Skin of body (tissue), 2 donors: ENCODE results near the gene RCAN3. TPM values are rescaled to one million over a fixed set of nuclear protein-coding genes. Genes with fewer than 3 reads are reported as not detected.
"Not testable (repeated sequence)": the region's sequence is repeated elsewhere in the genome, so short reads cannot be mapped to it uniquely, and the experiment has no call there.

ENCODE experiments used
- DNase-seq: peaks from one replicate; lab custom pipeline; 2025; lab: John Stamatoyannopoulos, UW
- total RNA-seq: library from RNA; depleted of rRNA; stranded (reverse); fragments of >200 nt; gene quantifications from one replicate; pipeline ENCODE4 v1.2.3, GENCODE V29; 2014

Gene RCAN3
- 10.7 TPM for total RNA-seq

DNA sequence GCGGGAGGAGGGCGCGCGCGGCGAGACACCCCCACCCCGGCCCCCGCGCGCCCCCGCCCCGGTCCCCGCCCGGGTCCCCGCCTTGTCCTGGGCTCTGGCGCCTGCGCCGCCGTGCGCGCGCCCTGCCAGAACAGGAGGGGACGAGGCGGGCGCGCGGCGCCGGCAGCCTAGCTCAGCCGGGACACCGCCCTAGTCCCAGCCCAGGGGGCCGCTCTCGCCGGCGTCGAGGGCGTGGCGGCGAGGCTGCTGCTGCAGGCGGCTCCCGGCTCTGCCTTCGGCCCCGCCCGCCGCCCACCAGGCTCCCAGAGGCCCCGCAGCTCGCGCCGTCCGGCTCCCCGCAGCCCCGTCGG is at the start of gene RCAN3:
Gene RCAN3 (plus strand): TSS at position 128 of the 350 bp plus-strand sequence. CDS start 11,537 bp downstream, outside the sequence.
- peak; percentile 80 for DNase-seq

DNA sequence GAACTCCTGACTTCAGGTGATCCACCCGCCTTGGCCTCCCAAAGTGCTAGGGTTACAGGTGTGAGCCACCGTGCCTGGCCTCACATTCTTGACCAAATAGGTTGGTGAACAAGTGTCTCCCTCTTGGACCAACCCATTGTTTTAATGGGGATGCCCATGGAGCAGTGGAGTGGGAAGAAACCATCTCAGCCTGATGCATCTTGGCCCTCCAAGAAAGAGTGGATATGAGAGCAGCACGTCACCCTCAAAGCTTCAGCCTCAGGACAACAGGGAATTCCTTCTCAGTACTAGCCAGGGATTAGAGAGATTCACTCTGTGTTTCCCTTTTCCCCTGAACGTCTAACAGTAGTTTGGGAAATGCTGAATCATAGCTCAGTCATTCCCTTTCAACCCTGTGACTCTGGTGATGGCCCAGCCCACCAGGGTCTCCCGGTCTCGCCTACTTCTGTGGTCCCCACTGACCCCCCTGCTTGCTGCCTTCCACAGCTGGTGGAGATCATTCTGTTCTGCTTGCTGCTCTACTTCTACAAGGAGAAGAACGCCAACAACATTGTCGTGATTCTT is 49.6 kb upstream of the RCAN3 start:
- no peak for DNase-seq

DNA sequence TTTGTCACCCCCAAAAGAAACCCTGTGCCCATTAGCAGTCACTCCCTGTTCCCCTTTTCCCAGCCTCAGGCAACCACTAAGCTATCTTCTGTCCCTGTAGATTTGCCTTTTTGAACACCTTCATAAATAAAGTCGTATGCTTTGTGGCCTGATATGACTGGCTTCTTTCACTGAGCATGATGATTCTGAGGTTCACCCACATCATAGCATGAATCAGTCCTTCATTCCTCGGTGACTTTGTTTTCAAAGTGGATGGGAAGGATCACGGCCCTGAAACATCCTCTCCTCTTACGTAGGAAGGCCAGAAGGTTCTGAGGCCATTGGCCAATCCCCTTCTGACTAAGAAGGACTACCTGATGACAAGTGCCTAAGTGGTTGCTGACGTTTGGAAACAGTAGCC is 48.0 kb upstream of the RCAN3 start:
- DNase-seq, result no peak

DNA sequence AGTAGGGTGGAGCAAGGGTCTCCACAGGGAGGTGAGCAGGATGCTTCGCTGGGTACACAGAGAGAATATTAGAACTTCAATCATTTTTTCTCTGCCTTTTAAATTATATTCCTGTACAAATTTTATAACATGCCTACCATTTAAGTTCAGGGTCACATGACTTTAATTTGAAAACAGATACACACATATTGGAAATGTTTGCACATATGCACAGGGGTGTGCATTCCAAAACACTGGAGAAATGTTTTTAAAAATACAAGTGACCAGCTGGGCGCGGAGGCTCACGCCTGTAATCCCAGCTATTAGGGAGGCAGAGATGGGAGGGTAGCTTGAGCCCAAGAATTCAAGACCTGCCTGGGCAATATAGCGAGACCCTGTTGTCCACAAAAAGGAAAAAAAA is 47.4 kb upstream of the RCAN3 start:
- no peak for DNase-seq

DNA sequence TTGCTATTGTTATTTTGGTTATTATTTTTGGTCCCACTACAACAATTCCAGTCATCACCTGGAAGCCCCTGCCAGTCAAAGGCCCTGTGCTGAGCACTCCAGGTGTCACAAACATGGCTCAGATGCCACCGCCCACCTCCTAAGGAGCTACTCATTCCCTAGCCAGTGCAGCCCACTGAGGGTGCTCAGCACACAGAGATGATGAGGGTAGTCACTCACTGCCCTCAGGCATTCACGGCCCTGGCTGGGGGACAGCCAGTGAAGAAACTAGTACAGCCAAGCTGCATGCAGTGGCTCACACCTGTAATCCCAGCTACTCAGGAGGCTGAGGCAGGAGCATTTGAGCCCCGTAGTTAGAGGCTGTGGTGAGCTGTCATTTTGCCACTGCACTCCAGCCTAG is 44.8 kb upstream of the RCAN3 start:
- DNase-seq, result no peak

DNA sequence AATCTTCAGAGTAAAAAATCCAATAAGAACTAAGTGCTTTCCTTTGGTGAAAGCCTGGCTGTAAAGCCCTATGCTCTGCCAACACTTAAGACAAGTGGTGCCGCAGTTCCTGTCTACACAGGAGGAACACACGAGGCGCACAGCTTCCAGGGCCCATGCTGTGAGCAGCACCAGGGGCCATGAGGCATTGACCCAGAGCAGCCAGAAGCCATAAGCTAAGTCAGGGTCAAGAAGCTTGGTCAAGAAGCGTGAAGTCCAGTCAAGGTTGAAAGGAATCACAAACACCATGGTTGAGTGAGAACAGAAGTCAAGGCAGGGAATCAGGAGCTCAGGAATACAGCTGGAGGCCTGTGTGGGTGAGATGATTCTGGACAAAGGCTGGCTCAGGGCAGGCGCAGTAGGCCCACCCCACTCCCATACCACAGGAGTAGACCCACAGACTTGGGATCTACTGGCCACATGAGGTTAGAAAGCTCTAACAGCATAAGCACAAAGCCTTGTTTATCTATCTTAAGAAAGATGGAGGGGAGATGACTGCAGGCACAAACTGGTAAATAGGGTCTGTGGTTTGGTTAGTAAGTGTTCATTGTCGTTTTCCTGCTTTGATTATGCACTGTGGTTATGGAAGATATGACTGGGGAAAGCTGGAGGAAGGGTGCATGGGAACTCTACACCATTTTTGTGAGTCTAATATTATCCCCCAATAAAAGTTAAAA is 42.9 kb upstream of the RCAN3 start:
- no peak for DNase-seq

DNA sequence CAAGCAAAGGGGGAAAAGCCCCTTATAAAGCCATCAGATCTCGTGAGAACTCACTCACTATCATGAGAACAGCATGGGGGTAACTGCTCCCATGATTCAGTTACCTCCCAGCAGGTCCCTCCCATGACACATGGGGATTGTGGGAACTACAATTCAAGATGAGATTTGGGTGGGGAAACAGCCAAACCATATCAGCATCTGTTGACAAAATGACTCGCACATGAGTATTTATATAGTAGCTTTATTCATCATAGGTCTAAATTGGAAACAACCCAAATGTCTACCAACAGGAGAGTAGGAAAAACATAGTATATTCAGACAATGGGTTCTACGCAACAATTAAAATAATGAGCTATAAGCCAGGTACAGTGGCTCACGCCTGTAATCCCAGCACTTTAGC is 40.5 kb upstream of the RCAN3 start:
- DNase-seq, result not testable (repeated sequence)

DNA sequence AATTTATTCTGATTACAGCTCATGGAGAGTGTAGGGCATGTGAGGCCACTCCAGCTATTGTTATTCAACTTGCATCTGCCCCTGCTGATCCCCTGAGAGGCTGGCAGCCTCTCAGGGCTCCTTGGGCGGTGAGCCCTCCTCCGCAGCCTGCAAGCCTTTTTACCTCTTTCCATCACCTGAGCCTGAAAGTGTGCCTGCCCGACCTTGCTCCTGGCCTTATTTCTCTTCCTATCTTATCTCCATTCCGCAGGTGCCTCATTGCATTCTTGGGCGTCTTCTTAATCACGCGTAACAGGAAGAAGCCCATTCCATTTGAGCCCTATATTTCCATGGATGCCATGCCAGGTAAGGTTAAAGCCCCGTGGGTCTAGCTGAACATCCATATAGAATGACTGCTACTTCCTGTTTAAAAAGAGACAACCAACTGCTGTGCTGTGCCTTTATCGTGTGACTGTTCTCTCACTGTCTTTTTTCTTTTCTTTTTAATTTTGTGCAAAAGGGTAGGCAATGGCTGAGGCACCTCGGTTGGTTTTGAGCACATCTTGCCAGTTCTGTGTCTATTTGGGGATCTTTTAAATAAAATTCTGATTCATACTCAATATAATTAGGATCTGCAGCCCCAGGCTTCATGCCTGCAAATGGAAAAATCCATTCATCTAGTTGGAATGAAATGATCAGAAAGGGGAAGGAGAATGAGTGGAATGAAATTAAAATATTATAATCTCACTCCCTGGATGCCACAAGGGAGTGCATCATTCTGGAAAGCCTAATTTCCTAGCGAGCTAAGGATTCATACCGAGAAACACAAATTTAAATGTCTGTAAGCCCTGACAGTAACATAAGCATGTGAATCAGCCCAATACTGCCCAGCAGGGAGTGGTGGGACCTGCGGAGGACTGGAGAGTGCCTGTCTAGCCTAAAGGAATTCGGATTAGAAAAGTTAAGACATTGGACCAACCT is 38.6 kb upstream of the RCAN3 start:
- no peak for DNase-seq

DNA sequence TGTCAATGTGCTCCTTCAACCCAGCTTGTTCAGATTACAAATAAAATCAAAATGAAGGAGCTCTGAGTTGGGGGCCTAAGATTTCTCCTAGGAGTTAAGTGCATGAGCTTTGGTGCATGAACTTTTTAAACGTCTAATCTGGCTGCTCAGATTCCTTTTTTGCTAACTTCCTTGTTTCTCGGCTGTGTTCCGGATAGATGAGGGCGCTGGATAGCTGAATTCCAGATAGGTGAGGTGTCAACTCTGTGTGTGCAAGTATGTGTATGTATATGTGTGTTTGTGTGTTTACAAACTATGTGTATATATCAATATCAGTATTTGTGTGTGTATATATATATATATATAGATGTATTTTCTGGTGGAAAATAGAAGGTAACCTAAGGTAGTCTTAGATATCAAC is 37.5 kb upstream of the RCAN3 start:
- no peak for DNase-seq

DNA sequence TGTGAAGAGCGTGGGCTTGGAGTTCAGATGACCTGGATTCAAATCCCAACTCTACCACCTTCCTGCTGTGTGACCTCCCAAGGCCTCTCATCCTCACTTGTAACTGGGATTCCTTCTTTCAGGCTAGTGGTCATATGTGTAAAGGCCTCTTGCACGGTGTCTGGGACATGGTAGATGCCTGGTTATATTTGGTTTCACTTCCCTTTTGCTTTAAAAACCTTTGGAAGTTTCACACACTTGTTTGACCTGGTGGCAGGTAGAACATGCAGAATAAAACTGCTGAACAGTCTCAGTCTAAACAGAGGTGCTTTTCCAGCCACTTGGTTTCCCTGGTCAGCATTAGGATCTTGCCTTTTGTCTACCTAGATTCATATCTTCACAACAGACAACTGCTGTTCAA is 37.0 kb upstream of the RCAN3 start:
- DNase-seq, result no peak

DNA sequence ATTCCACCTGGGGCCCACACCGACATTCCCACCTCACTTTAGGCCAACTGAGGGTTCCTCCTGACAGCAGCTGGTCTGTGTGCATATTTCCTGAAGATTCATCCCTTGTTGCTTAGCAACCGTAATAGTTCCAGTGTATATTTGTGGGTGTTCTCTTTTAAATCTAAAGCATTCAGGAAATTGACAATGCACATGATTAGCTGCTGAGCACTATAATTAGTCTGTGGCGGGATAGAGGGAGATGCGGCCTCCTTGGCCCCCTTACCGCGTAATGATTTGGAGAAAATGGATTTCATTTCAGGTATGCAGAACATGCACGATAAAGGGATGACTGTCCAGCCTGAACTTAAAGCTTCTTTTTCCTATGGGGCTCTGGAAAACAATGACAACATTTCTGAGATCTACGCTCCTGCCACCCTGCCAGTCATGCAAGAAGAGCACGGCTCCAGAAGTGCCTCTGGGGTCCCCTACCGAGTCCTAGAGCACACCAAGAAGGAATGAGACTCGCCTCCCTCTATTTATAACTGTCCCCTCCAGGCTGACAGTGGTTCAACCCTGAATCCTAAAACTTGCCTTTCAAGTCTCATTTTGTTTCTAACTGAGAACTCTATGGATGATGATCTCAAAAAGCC is 33.8 kb upstream of the RCAN3 start:
- DNase-seq, result no peak

DNA sequence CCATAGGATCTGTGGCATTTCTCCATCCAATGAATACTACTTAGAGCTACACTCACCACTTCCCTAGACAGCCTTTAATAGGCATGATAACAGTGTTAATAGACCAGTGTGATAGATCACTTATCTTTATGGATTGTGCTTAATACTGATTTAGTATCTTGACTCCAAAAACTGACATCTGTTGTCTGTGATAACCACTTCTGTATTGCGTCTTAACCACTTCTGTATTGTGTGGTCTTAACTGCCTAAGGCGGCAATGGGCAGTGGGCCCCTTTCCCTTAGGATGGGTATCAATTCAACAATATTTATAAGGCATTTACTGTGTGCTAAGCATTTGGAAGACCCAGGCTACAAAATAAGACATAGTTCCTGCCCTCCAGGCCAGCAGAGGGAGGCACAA is 32.0 kb upstream of the RCAN3 start:
- no peak for DNase-seq

DNA sequence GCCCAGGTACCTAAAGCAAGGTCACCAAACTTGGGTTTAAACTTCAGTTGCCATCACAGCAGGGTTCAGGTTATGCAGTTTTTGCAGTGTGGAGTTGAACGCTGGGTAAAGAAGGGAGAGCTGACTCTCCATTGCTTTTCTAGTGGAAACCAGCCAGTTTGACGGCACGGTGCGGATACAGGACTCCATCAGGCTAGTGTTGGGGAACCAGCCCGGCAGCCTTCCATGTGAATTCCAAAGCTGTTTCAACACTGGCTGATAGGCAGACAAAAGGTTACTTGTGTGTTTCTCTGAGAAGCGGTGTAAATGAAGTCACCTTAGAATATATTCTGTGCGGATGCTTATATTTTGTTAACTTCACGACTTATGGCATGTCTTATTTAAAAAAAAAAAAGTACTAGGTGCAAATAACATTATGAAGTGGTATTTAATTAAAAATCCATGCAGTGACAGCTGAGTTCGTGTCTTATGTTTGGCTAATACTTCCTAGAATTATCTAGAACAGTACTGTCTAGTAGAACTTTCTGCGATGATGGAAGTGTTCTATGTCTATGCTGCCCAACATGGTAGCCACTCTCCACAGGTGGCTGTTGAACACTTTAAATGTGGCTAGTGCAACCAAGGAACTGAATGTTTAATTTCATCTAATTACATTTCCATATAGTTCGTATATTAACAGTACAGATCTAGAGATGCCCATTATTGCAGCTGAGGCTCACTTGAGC is 29.9 kb upstream of the RCAN3 start:
- DNase-seq, result no peak

DNA sequence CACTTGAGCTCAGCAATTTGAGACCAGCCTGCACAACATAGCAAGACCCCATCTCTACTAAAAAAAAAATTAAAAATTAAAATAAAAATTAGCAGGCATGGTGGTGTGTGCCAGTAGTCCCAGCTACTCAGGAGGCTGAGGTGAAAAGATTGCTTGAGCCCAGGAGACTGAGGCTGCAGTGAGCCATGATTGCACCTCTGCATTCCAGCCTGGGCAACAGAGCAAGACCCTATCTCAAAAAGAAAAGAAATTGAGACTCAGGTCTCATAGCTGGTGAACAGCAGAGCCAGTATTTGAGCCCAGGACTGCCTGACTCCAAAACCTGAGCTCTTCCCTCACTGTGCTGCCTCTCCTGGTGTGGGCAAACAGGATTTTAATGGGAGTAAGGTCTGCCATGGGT is 28.4 kb upstream of the RCAN3 start:
- no peak for DNase-seq

DNA sequence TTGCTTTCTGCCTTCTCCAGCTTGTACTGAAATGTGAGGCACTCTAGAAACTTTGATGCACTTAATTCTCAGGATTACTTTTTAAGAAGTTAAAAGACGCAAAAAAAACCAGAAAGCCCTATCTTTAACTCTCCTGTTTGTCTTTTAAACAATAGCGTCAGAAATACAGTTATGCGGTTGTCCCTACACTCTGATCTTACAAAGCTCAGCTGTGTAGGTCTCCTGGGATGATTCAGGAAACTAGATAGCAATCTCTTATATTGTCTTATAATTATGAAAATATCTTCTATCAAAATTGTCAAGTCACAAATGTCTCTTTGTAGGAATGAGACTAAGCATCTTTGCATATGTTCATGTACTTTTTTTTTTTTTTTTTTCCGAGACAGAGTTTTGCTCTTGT is 26.9 kb upstream of the RCAN3 start:
- no peak for DNase-seq

DNA sequence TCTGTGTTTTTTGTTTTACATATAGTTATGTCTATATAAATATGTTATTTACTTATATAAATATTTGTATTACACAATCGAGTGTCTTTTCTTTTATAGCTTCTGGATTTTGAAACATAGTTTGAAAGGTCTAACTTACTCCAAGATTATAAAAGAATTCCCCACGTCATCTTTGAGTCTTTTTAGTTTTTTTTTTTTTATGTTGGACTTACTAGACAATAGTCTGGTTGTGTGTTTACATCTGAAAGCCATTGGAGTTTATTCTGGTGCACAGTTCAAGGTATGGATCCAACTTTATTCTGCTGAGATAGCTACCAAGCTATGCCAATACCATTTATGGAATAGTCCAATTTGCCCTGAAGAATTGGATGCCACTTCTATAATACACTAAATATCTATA is 26.1 kb upstream of the RCAN3 start:
- no peak for DNase-seq

DNA sequence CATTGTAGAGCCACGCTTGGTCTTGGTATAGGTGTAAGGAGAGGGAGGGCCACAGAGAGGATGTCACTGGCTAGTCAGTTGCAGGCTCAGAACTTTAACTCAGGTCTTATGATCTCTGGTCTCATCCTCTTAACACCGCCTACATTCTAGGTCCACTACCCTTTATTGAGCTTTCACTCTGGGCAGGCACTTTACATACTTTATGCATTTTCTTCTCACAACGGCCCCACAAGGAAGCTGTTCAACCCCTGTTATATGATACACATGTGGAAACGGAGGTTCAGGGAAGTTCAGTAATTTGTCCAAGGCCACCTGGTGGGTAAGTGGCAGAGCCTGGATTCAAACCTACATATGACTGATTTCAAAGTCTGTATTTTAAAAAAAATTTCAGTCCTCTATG is 25.3 kb upstream of the RCAN3 start:
- no peak for DNase-seq

DNA sequence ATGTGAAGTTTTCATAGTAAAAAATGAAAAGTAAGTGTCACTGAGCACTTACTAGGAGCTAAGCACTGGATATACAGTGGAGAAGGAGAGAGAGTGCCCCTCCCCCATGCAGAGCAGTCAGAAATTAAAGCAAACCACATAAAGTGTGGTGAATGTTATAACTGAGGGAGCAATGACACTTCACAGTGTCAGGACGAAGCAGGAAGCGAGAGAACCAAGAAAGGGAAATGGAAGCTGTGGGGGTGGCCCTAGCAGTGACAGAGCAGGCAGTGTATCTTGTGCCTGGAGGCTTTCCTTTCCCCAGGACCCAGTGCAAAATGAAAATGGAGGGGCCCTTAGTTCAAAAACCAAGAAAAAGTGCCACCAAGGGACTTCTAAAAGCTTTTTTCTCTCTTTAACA is 21.5 kb upstream of the RCAN3 start:
- DNase-seq, result no peak

DNA sequence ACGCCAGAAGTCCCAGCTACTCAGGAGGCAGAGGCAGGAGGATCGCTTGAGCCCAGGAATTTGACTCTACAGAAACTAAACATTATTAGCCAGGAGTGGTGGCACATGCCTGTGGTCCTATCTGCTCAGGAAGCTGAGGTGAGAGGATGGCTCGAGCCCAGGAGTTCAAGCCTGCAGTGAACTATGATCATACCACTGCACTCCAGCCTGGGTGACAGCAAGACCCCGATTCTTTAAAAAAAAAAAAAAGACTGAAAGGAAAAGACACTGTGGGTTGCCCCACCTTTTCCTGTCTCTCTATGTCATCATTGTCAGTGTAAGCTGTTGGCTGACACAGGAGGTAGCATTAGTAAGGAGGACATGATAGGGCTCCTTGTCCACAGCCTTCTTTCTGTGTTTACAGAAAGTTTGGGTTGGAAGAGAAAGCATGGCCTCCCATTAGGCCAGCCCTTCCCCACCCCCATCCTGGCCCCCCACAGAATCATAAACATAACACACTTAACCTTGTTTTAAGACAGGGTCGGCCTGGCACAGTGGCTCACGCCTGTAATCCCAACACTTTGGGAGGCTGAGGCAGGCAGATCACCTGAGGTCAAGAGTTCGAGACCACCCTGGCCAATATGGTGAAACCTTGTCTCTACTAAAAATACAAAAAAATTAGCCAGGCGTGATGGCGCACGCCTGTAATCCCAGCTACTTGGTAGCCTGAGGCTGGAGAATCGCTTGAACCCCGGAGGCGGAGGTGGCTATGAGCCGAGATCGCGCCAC is 20.6 kb upstream of the RCAN3 start:
- DNase-seq, result no peak

DNA sequence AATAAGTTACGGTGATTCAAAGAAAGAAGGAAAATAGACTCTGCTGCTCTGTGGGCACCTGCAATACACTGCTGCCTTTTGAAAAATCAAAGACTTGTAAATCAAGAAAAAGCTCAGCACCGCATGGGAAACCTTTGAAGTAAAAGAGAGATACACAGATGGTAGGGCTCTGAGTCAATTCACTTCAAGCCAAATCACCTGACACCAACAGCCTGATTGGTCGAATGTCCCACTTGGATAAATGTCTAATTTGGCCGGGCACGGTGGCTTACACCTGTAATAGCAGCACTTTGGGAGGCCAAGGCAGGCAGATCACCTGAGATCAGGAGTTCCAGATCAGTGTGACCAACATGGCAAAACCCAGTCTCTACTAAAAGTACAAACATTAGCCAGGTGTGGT is 19.2 kb upstream of the RCAN3 start:
- DNase-seq, result no peak

DNA sequence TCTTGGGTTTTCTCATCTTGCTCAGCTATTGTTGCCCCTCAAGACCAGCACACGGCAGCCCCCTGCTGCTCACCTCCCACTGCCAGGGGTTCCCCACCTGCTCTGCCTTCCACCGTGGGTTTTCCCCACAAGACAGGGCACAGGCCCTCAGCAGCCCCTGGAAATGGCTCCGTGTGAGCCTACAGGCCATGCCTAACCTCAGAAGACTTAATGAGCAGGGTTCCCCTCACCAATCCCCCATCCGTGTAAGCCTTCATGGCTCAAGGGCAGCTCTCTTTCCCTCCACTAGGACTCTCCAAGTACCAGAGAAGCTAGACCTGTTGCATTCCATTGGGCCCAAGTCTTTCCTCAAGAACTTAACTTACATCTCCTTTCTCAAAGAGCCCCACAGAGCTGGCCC is 18.4 kb upstream of the RCAN3 start:
- DNase-seq, result no peak
